Esophagus squamous epithelium (tissue), 5 donors: ENCODE results near the gene ITCH. TPM values are rescaled to one million over a fixed set of nuclear protein-coding genes. Genes with fewer than 3 reads are reported as not detected.
"Not testable (repeated sequence)": the region's sequence is repeated elsewhere in the genome, so short reads cannot be mapped to it uniquely, and the experiment has no call there.

ENCODE experiments used
- DNase-seq: peaks from one replicate; lab custom pipeline; 2025; lab: John Stamatoyannopoulos, UW
- H3K27ac ChIP-seq, 4 donors: fragments of 200-600 bp; sonication (generic); one replicate each; pipeline ENCODE4 v1.5.1; 2016 to 2019; ENCODE audit warnings: mild to moderate bottlenecking in 1 of 4
- H3K27me3 ChIP-seq, 4 donors: fragments of 200-600 bp; sonication (generic); 1 replicate in 3 of 4; 2 replicates in 1 of 4; pipeline versions ENCODE4 v1.5.1 to v1.6.0; 2017 to 2021; ENCODE audit warnings: antibody characterized with exemption in 1 of 4
- H3K36me3 ChIP-seq, 3 donors: fragments of 200-600 bp; sonication (generic); one replicate each; pipeline ENCODE4 v1.5.1; 2016 to 2019
- H3K4me1 ChIP-seq, 3 donors: fragments of 200-600 bp; sonication (generic); one replicate each; pipeline ENCODE4 v1.5.1; 2017 to 2019
- H3K4me3 ChIP-seq, 4 donors: fragments of 200-600 bp; sonication (generic); 1 replicate in 3 of 4; 2 replicates in 1 of 4; pipeline ENCODE4 v1.5.1; 2016 to 2019; ENCODE audit warnings: mild to moderate bottlenecking in 2 of 4, moderate library complexity in 1 of 4
- H3K9me3 ChIP-seq, 3 donors: fragments of 200-600 bp; sonication (generic); one replicate each; pipeline ENCODE4 v1.5.1; 2016 to 2019
- POLR2A ChIP-seq, 4 donors: fragments of 450-650 bp; IDR thresholded peaks; one replicate each; pipeline ENCODE4 v1.6.1; 2017; ENCODE audit warnings: antibody characterized with exemption in 4 of 4, mild to moderate bottlenecking in 4 of 4, moderate library complexity in 3 of 4
- WGBS, 2 donors: methylation state at CpG; one replicate each; pipeline ENCODE4 v1.1.5; 2018; 5-methylcytosine and 5-hydroxymethylcytosine counted together
- intact Hi-C: fragments of 100-400 bp; cut with DNase I; formaldehyde crosslinking; loops from one replicate; pipeline ENCODE4 v1.15.0; 2022
- total RNA-seq, 4 donors: library from RNA; depleted of rRNA; stranded (reverse); fragments of >200 nt; gene quantifications; one replicate each; pipeline ENCODE4 v1.1.0, GENCODE V29; 2016
- TF ChIP-seq, protein P1 (sequence below), 6 experiments: fragments of 450-650 bp in 4 of 6; fragments of 200-600 bp in 2 of 6; sonication (generic) in 2 of 6; IDR thresholded peaks; one replicate each; pipeline ENCODE4 v1.5.1; 2016 to 2019; ENCODE audit warnings: antibody characterized with exemption in 6 of 6, mild to moderate bottlenecking in 4 of 6, moderate library complexity in 4 of 6
- donor health status: DM: yes; HTN: yes; CAD: no.

The ITCH gene
- total RNA-seq, 4 donors from 2014 or later, result 45.9 to 67.9 (median 54.5) TPM

DNA sequence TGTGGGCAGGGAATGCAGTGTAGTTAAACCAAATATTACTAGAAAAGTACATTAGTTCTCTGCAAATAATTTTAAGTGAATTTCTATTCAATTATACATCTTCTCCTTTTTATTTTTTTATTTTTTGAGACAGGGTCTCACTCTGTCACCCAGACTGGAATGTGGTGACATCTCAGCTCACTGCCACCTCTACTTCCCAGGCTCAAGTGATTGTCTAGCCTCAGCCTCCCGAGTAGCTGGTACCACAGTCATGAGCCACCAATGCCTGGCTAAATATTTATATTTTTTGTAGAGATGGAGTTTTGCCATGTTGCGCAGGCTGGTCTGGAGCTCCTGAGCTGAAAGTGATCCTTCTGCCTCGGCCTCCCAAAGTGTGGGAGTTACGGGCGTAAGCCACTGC lies 76.1 kb downstream of the ITCH start:
- intact Hi-C loops, result no loop called here
- H3K27me3 ChIP-seq, result no peaks in the 10 kb centered on the region
- WGBS, 2 donors, result 88 to 93% methylated on average over 5 of the region's 5 CpGs
- H3K4me1 ChIP-seq, result peaks cover 0 to 6% (median 0%) of the 10 kb centered on the region in 3 donors
- no peak for DNase-seq
- H3K4me3 ChIP-seq, result no peak overlapping the region
- peaks cover 11 to 80% (median 23%) of the 10 kb centered on the region in 3 donors for H3K36me3 ChIP-seq
- TF ChIP-seq, protein P1, sequence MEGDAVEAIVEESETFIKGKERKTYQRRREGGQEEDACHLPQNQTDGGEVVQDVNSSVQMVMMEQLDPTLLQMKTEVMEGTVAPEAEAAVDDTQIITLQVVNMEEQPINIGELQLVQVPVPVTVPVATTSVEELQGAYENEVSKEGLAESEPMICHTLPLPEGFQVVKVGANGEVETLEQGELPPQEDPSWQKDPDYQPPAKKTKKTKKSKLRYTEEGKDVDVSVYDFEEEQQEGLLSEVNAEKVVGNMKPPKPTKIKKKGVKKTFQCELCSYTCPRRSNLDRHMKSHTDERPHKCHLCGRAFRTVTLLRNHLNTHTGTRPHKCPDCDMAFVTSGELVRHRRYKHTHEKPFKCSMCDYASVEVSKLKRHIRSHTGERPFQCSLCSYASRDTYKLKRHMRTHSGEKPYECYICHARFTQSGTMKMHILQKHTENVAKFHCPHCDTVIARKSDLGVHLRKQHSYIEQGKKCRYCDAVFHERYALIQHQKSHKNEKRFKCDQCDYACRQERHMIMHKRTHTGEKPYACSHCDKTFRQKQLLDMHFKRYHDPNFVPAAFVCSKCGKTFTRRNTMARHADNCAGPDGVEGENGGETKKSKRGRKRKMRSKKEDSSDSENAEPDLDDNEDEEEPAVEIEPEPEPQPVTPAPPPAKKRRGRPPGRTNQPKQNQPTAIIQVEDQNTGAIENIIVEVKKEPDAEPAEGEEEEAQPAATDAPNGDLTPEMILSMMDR (IDR thresholded peaks at IDR 0.05), result no peak
- TF ChIP-seq POLR2A (IDR thresholded peaks at IDR 0.05), result no peak
- no peak overlapping the region for H3K27ac ChIP-seq
- H3K9me3 ChIP-seq, result no peaks in the 10 kb centered on the region

- H3K4me3 ChIP-seq, DNase-seq, H3K27ac ChIP-seq, H3K9me3 ChIP-seq, H3K27me3 ChIP-seq, intact Hi-C loops, H3K4me1 ChIP-seq: not testable (repeated sequence)
- 94 to 96% methylated on average over 2 to 3 of the region's 3 CpGs for WGBS, 2 donors
- peaks cover 11 to 100% (median 41%) of the 10 kb centered on the region in 3 donors for H3K36me3 ChIP-seq
Measured at GRCh38 chr20:34441423-34441822, 78.3 kb downstream of the ITCH start.

- Histone ChIP-seq H3K4me1 (no peaks in the 10 kb centered on the region), H3K4me3 (no peak overlapping the region), H3K27me3 (no peaks in the 10 kb centered on the region), H3K27ac (no peak overlapping the region), H3K9me3 (no peaks in the 10 kb centered on the region), H3K36me3 (peaks cover 11 to 100% (median 49%) of the 10 kb centered on the region in 3 donors)
- no peak for DNase-seq
- TF ChIP-seq, protein P1 (IDR thresholded peaks at IDR 0.05), result no peak
- no peak for TF ChIP-seq POLR2A (IDR thresholded peaks at IDR 0.05)
- 93 to 97% methylated on average over 3 of the region's 3 CpGs for WGBS, 2 donors
- intact Hi-C loops, result no loop called here
Measured at GRCh38 chr20:34443546-34443945, 80.5 kb downstream of the ITCH start.

DNA sequence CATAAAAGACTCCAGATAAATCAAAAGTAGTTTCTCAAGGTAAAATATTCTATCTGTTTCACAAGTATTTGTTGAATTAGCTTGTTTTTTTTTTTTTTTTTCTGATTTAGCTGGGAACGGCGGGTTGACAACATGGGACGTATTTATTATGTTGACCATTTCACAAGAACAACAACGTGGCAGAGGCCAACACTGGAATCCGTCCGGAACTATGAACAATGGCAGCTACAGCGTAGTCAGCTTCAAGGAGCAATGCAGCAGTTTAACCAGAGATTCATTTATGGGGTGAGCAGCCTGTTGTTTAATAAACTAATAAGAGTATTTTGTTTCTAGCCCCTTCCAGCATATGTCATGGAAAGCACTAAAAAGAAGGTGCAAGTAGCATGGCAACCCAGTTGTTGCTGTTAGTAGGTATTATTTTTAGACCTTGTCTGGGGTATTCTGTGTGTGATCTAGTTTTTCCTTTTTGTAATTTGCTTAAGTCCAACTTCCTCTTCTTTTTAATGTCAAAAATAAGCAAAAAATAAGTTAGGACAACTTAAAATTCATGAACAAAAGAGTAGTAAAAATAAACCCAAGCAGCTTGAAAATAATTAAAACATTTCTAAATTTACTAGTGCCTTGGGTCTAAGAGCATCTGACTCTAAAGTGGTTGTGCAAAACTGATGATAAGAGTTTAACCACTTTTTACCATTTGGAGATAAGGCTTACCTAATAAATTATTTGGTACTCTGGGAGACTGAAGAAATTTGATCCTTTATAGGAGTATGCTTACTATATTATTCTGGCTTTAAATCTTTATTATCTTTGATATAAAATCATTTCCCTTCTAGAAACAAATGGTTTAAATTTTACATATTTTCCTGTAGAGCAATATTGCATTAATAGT lies 82.3 kb downstream of the ITCH start:
- H3K4me3 ChIP-seq, result no peak overlapping the region
- DNase-seq, result no peak
- no peaks in the 10 kb centered on the region for H3K9me3 ChIP-seq
- peaks cover 11 to 100% (median 54%) of the 10 kb centered on the region in 3 donors for H3K36me3 ChIP-seq
- no peaks in the 10 kb centered on the region for H3K4me1 ChIP-seq
- TF ChIP-seq POLR2A (IDR thresholded peaks at IDR 0.05), result no peak
- TF ChIP-seq, protein P1 (IDR thresholded peaks at IDR 0.05), result no peak
- H3K27me3 ChIP-seq, result no peaks in the 10 kb centered on the region
- intact Hi-C loops, result no loop called here
- no peak overlapping the region for H3K27ac ChIP-seq
- WGBS, 2 donors, result 85 to 86% methylated on average over 7 of the region's 7 CpGs

- H3K27me3 ChIP-seq, result no peaks in the 10 kb centered on the region
- no peak for DNase-seq
- no peak overlapping the region for H3K4me3 ChIP-seq
- 73 to 74% methylated on average over 1 of the region's 1 CpG for WGBS, 2 donors
- H3K4me1 ChIP-seq, result no peaks in the 10 kb centered on the region
- H3K36me3 ChIP-seq, result peaks cover 11 to 100% (median 47%) of the 10 kb centered on the region in 3 donors
- H3K9me3 ChIP-seq, result no peaks in the 10 kb centered on the region
- TF ChIP-seq, protein P1 (IDR thresholded peaks at IDR 0.05), result no peak
- TF ChIP-seq POLR2A (IDR thresholded peaks at IDR 0.05), result no peak
- intact Hi-C loops, result no loop called here
- H3K27ac ChIP-seq, result no peak overlapping the region
Measured at GRCh38 chr20:34448517-34448916, 85.4 kb downstream of the ITCH start.
